Aorta (tissue), 5 donors: ENCODE results near the gene TCF7. TPM values are rescaled to one million over a fixed set of nuclear protein-coding genes. Genes with fewer than 3 reads are reported as not detected.

Source experiments
- ATAC-seq: fragments of 200-7000 bp; cut with Tn5 transposase; one replicate; pipeline ENCODE4 v1.9.1; 2022; ENCODE audit warnings: moderate library complexity; ENCODE audit not compliant: low FRiP score
- DNase-seq, 2 donors: peaks; one replicate each; pipeline ENCODE4 v3.0.0-alpha.2; 2020
- H3K27ac ChIP-seq, 2 donors: one replicate each; pipeline ENCODE4 v1.5.1; 2013; ENCODE audit warnings: low read length in 2 of 2, mild to moderate bottlenecking in 2 of 2, moderate library complexity in 2 of 2, control low read depth in 1 of 2, inconsistent platforms in 1 of 2, low read depth in 1 of 2
- H3K27me3 ChIP-seq, 2 donors: one replicate each; pipeline ENCODE4 v1.6.1; 2013; ENCODE audit warnings: control low read depth in 1 of 2, low read length in 1 of 2, mild to moderate bottlenecking in 1 of 2, moderate library complexity in 1 of 2; ENCODE audit not compliant: insufficient read depth in 2 of 2, control insufficient read depth in 1 of 2
- H3K36me3 ChIP-seq, 2 donors: one replicate each; pipeline ENCODE4 v1.6.1; 2013; ENCODE audit warnings: control low read depth in 1 of 2, low read length in 1 of 2, mild to moderate bottlenecking in 1 of 2; ENCODE audit not compliant: insufficient read depth in 2 of 2, control insufficient read depth in 1 of 2
- H3K4me1 ChIP-seq, 2 donors: one replicate each; pipeline ENCODE4 v1.6.1; 2013; ENCODE audit warnings: low read length in 2 of 2, control low read depth in 1 of 2, mild to moderate bottlenecking in 1 of 2, moderate library complexity in 1 of 2; ENCODE audit not compliant: insufficient read depth in 2 of 2, control insufficient read depth in 1 of 2
- H3K4me3 ChIP-seq, 2 donors: one replicate each; pipeline ENCODE4 v1.5.1; 2013; ENCODE audit warnings: low read length in 2 of 2, control low read depth in 1 of 2, mild to moderate bottlenecking in 1 of 2
- H3K9me3 ChIP-seq: one replicate; pipeline ENCODE4 v1.6.1; 2013; ENCODE audit warnings: mild to moderate bottlenecking, low read length; ENCODE audit not compliant: control insufficient read depth
- WGBS, 2 donors: extraction: QIAGEN DNeasy Blood & Tissue Kit; methylation state at CpG; one replicate each; pipeline ENCODE4 v1.1.7; 2013; 5-methylcytosine and 5-hydroxymethylcytosine counted together
- intact Hi-C, 2 donors: fragments of 100-400 bp; cut with DNase I; formaldehyde crosslinking; loops; one replicate each; pipeline versions ENCODE4 v1.14.2 to v1.15.0; 2022
- polyA plus RNA-seq, 2 donors: library from polyadenylated mRNA; stranded (reverse); fragments of 200-250 nt; gene quantifications; one replicate each; pipeline ENCODE4 v1.2.3, GENCODE V29; 2013
- total RNA-seq, 2 donors: library from RNA; stranded (reverse); fragmentation: NEBNext Ultra II Directional; extraction: Animal tissue kit (Norgen Biotek cat#: 25700); gene quantifications; one replicate each; pipeline ENCODE4 v1.2.1, GENCODE V29; 2021
- donor health status: healthy with polysubstance abuse.
- donor health status: Bipolar disorder and iron deficiency.
- donor health status: DM: no; HTN: no; CAD: no.
- donor health status: DM: no; HTN: no; CAD: no.
- donor health status: DM: yes; HTN: yes; CAD: no.

Gene TCF7
- total and polyA plus RNA-seq, 4 donors = 0.54 to 4.4 (median 2.2) TPM

DNA sequence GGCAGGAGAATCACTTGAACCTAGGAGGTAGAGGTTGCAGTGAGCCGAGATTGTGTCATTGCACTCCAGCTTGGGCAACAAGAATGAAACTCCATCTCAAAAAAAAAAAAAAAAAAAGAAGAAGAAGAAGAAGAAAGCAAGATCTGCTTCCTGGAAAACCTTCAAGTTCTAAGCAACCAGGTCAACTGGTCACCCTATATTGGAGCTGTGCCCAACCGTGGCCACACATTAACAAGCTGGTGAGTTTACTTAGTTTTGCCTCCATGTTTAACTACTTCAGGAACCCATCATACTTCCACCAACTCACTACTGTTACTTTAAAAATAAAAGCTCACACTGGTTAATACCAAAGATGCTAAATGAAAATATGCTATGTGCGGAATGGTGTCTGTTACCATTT, 74.5 kb downstream of the TCF7 start:
- Histone ChIP-seq H3K27ac (no peak overlapping the region), H3K4me1 (no peaks in the 10 kb centered on the region), H3K9me3 (no peaks in the 10 kb centered on the region), H3K4me3 (no peak overlapping the region), H3K36me3 (no peaks in the 10 kb centered on the region), H3K27me3 (no peaks in the 10 kb centered on the region)
- WGBS, 2 donors = 89 to 90% methylated on average over 3 of the region's 3 CpGs
- no peak for DNase-seq
- no peak for ATAC-seq
- intact Hi-C loops = loop anchor here in 1 of 2 donors (10.0 kb wide), 1 partner anchor 396 kb away; no protein-coding TSS in a partner anchor

DNA sequence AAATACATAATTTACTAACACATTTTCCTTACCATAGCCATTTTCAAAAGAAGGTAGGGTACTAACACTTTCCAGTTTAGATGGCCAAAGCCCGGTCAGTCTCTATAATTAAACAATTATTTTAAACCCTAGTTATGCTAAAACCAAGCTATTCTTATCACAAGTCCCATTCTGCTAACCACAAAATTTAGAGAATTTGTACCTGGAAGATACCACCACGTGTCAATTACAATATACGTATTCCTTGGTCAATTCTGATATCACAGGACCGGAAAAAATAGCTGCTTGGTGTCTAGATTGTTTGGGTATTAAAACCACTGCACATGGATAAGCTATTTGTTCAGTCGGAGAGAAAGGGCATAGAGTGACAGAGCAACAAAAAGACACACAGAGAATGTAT, 81.2 kb downstream of the TCF7 start:
- ATAC-seq = no peak
- Histone ChIP-seq H3K9me3 (no peaks in the 10 kb centered on the region), H3K27me3 (no peaks in the 10 kb centered on the region), H3K36me3 (peaks cover 3 to 8% of the 10 kb centered on the region in 2 donors), H3K27ac (no peak overlapping the region), H3K4me3 (no peak overlapping the region), H3K4me1 (no peaks in the 10 kb centered on the region)
- WGBS, 2 donors = 69 to 75% methylated on average over 5 of the region's 5 CpGs
- no peak for DNase-seq
- intact Hi-C loops = no loop called here

Other genes with a start within 250 kb of the TCF7 start
- 10 to 100 TPM; 32.3 to 34.4 TPM for gene C5orf15, start 146.1 kb upstream of the TCF7 start, total RNA-seq
- 10 to 100 TPM; 18.7 to 30.6 TPM for gene C5orf15, start 146.1 kb upstream of the TCF7 start, polyA plus RNA-seq
- gene VDAC1, start 109.7 kb upstream of the TCF7 start, total RNA-seq = 100 to 1,000 TPM in 1 of 2 donors, 10 to 100 TPM in 1; 92.4 to 100 TPM
- gene VDAC1, start 109.7 kb upstream of the TCF7 start, polyA plus RNA-seq = 100 to 1,000 TPM in 1 of 2 donors, 10 to 100 TPM in 1; 72.2 to 126 TPM
- 100 to 1,000 TPM; 304 to 330 TPM for gene SKP1, start 62.3 kb downstream of the TCF7 start, total RNA-seq
- 1,000 to 10,000 TPM in 1 of 2 donors, 100 to 1,000 TPM in 1; 695 to 1,152 TPM for gene SKP1, start 62.3 kb downstream of the TCF7 start, polyA plus RNA-seq
- gene PPP2CA, start 111.4 kb downstream of the TCF7 start, total RNA-seq = 10 to 100 TPM; 72.4 to 96.6 TPM
- gene PPP2CA, start 111.4 kb downstream of the TCF7 start, polyA plus RNA-seq = 10 to 100 TPM; 32.5 to 66.2 TPM